NCI-H146 treated with DMSO at 0.1 percent for 48 hours (cell line): Measurements from ENCODE around the gene LRRC61.
"Not testable (repeated sequence)": the region's sequence is repeated elsewhere in the genome, so short reads cannot be mapped to it uniquely, and the experiment has no call there.

Source experiments
- DNase-seq: peaks from one replicate; lab custom pipeline; 2025; ENCODE audit not compliant: unreplicated experiment; lab: John Stamatoyannopoulos, UW

LRRC61 gene, protein sequence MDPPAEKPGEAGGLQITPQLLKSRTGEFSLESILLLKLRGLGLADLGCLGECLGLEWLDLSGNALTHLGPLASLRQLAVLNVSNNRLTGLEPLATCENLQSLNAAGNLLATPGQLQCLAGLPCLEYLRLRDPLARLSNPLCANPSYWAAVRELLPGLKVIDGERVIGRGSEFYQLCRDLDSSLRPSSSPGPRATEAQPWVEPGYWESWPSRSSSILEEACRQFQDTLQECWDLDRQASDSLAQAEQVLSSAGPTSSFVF

DNA sequence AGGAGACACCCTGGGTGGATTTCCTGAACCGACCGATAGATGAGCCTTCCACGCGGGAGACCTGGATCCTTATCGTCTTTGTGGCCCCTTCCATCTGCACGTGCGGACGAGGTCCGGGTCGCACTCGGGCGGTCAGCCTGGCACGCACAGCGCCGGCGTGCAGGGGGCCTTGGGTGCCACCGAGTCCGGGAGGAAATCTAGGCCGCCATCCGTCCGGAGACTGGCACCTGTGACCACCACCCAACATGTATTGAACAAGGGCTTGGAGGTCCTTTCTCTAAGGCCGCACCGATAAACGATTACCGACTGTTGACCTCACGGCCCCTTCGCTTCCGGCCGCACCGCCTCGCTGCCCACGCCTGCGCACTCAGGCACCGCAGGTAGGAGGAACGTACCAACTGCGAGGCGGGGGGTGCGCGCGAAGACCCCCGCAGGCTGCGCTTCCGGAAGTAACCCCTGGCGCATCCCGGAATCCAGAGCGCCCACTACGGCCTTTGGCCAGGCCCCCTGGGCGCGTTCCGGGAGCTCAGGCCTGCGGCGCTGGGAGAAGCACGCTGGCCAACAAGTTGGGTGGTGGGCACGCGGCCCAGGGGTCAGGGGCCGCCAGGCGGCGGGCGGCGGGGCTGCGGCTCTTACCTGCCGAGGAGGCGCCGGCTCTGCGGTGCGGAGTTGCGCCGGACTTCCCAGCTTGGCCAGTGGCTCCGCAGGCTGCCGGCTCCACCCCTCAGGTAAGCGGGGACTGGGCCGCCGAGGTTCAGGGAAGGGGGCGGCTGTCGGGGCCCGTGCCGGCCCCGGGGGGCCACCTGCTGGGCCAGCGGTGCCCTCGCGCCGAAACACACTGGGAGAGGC lies at the start of gene LRRC61, which contains the start of gene ACTR3C:
LRRC61 (plus strand) TSS at position 523 of the 849 bp plus-strand sequence. CDS start 13,507 bp downstream, outside the sequence.
ACTR3C (minus strand) TSS at position 713 of the 849 bp plus-strand sequence. CDS start 28,249 bp downstream, outside the sequence.
- peak; percentile 74 for DNase-seq

GRCh38 chr7:150276132-150276695 lies 46.9 kb upstream of the LRRC61 start:
- peak; percentile 3 for DNase-seq

DNA sequence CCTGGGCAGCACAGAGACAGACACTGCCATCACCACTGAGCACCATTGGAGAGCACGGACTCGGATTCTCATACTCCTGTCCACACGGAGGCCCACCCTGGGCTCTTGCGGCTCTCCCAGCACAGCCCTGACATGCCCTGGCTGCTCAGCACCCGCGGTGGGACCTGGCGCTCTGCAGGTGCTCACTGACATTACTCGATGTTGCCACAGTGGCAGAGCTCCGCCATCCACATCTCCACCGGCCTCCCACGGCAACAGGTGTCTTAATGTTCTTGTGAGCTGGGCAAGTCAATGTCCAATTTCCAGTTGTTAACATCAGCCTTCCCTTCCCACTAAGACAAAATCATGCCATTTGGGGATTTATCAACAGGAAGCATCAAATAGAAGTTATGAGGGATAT lies 44.8 kb upstream of the LRRC61 start:
- DNase-seq, result not testable (repeated sequence)

DNA sequence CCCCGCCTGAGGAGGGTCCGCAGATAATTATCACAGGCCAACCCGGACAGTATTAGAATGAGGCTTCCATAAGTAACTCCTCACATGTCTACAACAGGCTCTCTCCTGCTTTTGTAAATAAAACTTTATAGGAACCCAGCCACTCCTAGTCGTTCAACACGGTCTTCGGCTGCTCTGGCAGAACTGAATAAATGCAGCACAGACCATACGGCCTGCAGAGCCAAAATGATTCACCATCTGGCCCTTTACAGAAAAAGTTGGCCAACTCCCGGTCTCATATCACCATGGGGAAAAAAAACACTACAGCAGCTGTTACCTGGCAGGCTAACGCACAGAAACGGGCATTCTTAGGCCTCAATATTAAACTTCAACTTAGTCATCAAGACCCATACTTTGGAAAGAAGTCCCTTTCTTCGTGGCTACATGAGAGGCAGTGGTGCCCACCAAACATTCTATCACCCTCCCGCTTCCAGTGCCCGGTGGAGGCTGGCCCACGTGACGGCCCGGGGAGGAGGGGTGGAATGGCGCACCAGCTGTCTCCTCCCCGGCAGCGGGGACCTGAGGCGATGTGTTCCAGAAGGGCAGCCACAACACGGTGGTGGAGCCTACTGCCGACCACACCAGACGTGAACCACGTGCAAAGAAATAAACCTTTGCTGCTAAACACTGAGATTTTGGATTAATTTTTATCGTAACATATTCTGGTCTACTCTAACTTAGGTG lies 41.3 kb upstream of the LRRC61 start:
- not testable (repeated sequence) for DNase-seq

GRCh38 chr7:150283111-150283510 lies 40.0 kb upstream of the LRRC61 start:
- not testable (repeated sequence) for DNase-seq

- not testable (repeated sequence) for DNase-seq
Observed at GRCh38 chr7:150283608-150284007, 39.5 kb upstream of the LRRC61 start.

DNA sequence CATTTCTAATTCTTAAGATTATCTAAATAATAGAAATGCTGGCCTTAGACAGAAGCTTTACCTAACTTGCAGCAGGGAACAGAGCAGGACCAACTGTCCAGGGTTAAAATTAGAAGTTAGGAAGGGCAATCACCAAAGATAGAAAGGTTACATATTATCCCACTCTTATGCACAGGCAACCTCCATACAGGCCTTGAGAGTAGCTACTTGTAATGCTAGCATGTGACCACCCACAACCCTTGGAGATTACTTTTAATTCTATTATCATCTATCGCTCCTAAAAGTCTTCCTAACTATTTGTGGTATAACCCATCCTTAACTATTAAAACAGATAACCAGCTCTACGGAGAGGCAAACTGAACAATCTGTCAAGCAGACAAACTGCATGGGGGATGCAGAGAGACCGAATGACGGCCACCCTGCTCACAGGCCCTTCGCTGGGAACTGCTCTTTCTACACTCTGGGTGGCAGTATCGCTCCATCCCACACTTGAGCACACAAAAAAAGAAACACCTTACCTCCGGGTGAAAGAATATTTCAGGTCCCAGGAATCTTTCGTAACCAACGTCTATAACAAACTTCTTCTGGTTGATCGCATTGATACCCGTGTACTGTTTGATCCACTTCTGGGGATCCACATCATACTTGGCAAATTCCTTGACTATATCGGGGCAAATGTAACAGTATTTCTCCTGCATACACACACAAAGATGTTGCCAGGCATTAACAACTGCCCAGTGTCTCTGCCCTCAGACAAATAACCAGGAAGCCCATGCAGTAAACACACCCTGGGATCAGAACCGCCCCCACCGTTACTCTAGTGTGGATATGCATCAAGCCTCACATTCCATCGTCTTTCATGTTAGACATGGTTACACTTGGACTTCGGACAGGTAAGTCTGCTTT lies 37.1 kb upstream of the LRRC61 start:
- peak; percentile 6 for DNase-seq

GRCh38 chr7:150287815-150288214 lies 35.3 kb upstream of the LRRC61 start:
- not testable (repeated sequence) for DNase-seq

DNA sequence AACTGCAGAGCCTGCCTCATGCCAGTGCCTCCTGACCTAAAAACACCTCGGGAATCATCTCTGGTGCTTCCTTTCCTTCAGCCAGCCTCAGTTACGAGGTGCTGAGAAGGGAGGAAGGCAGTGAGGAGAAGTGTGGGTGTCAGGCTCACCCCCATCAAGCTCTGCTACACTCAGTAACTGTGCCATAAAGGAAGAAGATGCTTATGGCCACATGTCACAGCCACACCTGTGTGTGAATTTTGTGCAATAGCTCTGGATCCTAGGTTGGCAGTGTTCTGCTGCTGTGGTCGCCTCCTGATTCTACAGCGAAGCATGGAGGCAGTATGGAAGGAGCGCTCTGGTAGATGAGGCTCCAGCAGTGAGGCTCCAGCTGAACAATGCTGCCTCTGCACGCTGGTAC lies 34.3 kb upstream of the LRRC61 start:
- DNase-seq, result not testable (repeated sequence)

GRCh38 chr7:150290317-150290716 lies 32.8 kb upstream of the LRRC61 start:
- not testable (repeated sequence) for DNase-seq

GRCh38 chr7:150295027-150295426 lies 28.1 kb upstream of the LRRC61 start:
- DNase-seq, result not testable (repeated sequence)

DNA sequence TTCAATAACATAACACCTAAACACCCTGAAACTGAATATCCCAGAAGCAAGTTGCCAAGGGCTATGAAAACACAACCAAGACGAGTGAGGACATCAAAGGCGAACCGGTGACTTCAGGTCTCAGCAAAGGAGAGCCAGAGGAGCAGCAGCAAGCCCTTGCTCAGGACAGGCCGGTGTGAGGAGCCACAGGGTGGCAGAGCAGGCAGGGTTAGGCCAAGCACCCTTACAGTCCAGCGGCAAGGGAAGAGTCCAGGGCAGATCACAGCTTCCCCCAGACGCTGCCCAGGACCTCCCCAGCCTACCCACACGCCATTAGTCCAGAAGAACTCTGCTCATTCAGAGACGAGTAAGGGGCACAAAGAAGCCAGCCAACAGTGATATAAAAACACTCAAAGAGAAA lies 27.5 kb upstream of the LRRC61 start:
- DNase-seq, result not testable (repeated sequence)

DNA sequence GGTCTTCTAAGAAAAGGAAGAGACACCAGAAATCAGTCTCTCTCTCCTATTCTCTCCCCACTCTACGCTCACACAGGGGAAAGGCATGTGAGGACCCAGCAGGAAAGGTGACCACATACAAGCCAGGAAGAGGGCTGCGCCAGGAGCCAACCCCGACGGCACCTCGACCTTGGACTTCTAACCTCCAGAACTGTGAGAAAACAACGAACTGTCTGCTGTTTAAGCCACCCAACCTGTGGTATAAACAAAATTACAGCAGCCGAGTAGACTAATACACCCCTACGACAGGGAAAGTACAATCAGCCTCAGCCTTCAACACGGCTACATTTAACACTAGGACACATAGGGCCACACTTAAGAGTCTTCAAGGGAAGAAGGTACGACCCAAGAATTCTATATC lies 26.4 kb upstream of the LRRC61 start:
- not testable (repeated sequence) for DNase-seq

DNA sequence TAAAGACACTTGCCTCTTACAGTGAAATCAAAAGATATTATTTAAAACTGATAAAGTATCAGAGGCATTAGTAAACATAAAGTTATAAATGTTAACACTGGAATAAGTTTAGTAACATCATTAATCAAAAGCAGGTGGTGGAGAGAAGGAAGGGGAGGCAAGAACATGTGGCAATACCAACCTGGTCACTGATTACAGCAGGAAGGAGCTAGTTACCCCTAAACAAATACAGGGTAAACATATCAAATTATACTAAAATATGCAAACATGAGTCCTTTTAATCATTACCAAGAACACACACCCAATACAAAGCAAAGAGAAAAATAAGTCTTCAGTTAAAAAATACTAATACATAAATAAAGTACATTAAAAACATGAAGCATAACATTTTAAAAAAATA lies 25.2 kb upstream of the LRRC61 start:
- DNase-seq, result not testable (repeated sequence)

DNA sequence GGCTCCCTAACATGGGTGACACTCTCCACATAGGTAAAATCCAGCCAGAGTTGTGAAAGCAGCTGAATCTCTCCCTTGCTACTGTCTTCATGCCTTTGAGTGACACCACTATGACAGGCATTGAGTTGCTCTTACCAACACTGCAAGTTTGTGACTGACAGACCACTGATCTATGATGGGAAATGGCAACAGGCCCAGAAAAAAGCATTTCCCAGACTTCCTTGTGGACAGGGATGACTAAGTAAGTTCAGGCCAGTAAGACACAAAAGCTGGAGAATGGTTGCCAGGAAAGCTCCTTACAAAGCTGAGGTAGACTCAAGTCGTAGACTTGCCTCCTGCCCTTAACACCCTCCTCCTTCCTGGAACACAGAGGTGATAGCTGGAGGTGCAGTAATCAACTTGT lies 20.2 kb upstream of the LRRC61 start:
- DNase-seq, result not testable (repeated sequence)

DNA sequence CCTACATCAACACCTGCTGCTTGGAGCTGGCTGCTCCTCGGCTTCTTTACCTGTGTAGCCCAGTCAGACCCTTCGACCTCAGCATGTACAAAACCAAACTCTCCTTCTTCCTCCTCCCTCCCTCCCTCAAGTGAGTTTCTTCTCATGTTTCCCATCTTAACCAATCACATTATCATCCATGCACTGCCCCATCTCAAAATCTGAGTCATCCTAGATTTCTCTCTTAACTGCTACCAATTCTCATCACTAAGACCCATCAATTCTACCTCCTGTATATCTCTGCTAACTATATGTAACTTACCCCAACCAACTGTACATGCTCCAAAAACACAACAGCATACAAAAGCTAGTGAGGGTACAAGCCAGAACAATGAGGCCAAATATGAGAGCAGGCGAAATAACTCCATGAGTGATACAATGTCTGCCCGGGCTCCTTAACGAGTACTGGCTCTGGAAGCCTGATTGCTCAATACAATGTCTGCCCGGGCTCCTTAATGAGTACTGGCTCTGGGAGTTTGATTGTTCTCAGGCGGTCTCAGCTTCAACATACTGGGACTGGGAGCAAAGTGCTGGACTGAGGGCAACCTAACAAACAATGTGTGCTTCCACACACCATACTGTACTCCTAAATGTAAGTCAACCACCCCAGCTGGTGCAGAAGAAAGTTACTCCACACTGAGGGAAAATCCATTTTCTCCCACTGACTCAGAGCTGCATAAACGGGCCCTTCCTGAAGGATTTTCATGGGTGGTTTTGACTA lies 18.5 kb upstream of the LRRC61 start:
- not testable (repeated sequence) for DNase-seq

DNA sequence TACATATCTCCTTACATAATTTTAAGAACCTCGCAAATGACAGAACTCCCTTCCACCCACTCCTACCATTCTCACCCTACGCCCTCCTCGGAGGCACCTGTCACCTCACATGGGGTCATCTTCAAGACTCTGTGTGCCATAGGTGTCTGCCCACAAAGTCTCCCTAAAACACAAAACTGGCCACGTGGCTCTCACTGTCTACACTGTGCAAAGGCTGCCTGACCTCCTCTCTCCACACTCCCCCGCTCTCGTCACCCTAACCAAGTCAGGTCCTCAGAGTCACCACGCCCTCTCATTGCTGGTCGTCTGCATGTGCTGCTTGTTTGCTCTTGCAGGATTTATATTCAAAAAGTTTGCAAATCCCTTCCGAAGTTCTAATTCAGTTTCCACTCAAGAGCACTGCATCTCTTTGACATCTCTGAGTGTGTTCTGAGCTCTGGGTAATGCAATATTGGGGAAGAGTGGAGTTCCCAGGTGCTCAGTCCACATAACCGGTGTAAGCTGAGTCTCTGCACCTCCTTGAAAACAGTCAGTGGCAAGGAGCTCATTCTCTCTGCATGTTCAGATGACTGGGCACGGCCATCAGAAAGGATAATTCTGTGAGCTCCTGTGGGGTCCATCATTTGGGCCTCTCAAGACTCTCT lies 17.8 kb upstream of the LRRC61 start:
- DNase-seq, result not testable (repeated sequence)

GRCh38 chr7:150305903-150306284 lies 17.3 kb upstream of the LRRC61 start:
- DNase-seq, result not testable (repeated sequence)

DNA sequence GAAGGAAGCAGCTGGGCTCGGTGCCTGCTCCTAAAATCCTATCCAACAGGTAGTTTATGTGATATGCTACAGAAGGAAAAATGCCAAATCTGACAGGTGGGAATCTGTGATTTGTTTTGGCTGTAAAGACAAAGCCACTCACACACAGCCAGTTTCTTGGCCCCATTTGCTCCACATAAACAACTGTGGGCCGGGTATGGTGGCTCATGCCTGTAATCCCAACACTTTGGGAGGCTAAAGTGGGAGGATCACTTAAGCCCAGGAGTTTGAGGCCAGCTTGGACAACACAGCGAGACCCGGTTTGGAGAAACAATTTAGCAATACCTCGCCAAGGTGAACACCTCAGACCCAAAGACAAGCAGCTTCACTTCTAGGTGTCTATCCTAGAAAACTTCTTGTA lies 16.8 kb upstream of the LRRC61 start:
- DNase-seq, result not testable (repeated sequence)
